Smooth muscle cell (in vitro differentiated cells): ENCODE data around the gene ARFGEF2. TPM values are rescaled to one million over a fixed set of nuclear protein-coding genes. Genes with fewer than 3 reads are reported as not detected.

Source experiments
- DNase-seq: peaks from one replicate; lab custom pipeline; 2025; ENCODE audit not compliant: unreplicated experiment; lab: John Stamatoyannopoulos, UW
- H2AFZ ChIP-seq: fragments of 200-600 bp; sonication (generic); 2 replicates; pipeline ENCODE4 v1.6.0; 2016; ENCODE audit warnings: antibody characterized with exemption, low read depth, mild to moderate bottlenecking
- H3F3A ChIP-seq: fragments of 200-600 bp; sonication (generic); 2 replicates; pipeline ENCODE4 v1.6.0; 2017; ENCODE audit warnings: antibody characterized with exemption, low read depth
- H3K27ac ChIP-seq: fragments of 200-600 bp; sonication (generic); 2 replicates; pipeline ENCODE4 v1.5.1; 2016; ENCODE audit warnings: low read depth, mild to moderate bottlenecking
- H3K27me3 ChIP-seq: fragments of 200-600 bp; sonication (generic); 2 replicates; pipeline ENCODE4 v1.6.1; 2016; ENCODE audit warnings: low read depth, mild to moderate bottlenecking
- H3K36me3 ChIP-seq: fragments of 200-600 bp; sonication (generic); 2 replicates; pipeline ENCODE4 v1.5.1; 2016; ENCODE audit warnings: low read depth
- H3K4me1 ChIP-seq: fragments of 200-600 bp; sonication (generic); 2 replicates; pipeline ENCODE4 v1.5.1; 2016; ENCODE audit warnings: low read depth
- H3K4me2 ChIP-seq: fragments of 200-600 bp; sonication (generic); 2 replicates; pipeline ENCODE4 v1.6.0; 2016; ENCODE audit warnings: mild to moderate bottlenecking
- H3K4me3 ChIP-seq: fragments of 200-600 bp; sonication (generic); 2 replicates; pipeline ENCODE4 v1.5.1; 2016; ENCODE audit warnings: mild to moderate bottlenecking
- H3K79me2 ChIP-seq: fragments of 200-600 bp; sonication (generic); 2 replicates; pipeline ENCODE4 v1.6.0; 2016; ENCODE audit warnings: low read depth, mild to moderate bottlenecking
- H3K9ac ChIP-seq: fragments of 200-600 bp; sonication (generic); 2 replicates; pipeline ENCODE4 v1.6.0; 2016; ENCODE audit warnings: low read depth
- H3K9me3 ChIP-seq: fragments of 200-600 bp; sonication (generic); replicated peaks from 2 replicates; pipeline ENCODE4 v1.5.1; 2016; ENCODE audit warnings: low read depth
- H4K20me1 ChIP-seq: fragments of 200-600 bp; sonication (generic); 2 replicates; pipeline ENCODE4 v1.6.0; 2016; ENCODE audit warnings: low read depth
- CTCF ChIP-seq: fragments of 200-600 bp; sonication (generic); IDR thresholded peaks from 2 replicates; pipeline ENCODE4 v1.5.1; 2017; ENCODE audit warnings: borderline replicate concordance, mild to moderate bottlenecking, antibody characterized with exemption; ENCODE audit not compliant: insufficient read depth, poor library complexity, severe bottlenecking
- WGBS: methylation state at CpG from one replicate; pipeline ENCODE4 v1.1.7; 2016; ENCODE audit warnings: low lambda C conversion rate; 5-methylcytosine and 5-hydroxymethylcytosine counted together
- polyA plus RNA-seq: library from polyadenylated mRNA; unstranded; fragments of >200 nt; fragmentation: Nextera tagmentation; extraction: Ambion mirVana; gene quantifications from 2 replicates; pipeline ENCODE4 v1.2.1, GENCODE V29; 2016
- total RNA-seq: library from RNA; depleted of rRNA; stranded (reverse); fragments of >200 nt; gene quantifications from 2 replicates; pipeline ENCODE4 v1.2.3, GENCODE V29; 2014

ARFGEF2 gene
- total and polyA plus RNA-seq, 2 experiments from 2014 or later = 6.5 to 29.6 TPM

- Histone ChIP-seq H3K79me2 (no peaks in the 10 kb centered on the region), H3K36me3 (peaks cover 25% of the 10 kb centered on the region), H3K27ac (no peak overlapping the region), H3K4me3 (no peak overlapping the region), H3K4me2 (no peak overlapping the region), H4K20me1 (peaks cover 5% of the 10 kb centered on the region), H3F3A (no peaks in the 10 kb centered on the region), H2AFZ (no peak overlapping the region), H3K4me1 (no peaks in the 10 kb centered on the region), H3K9me3 (no peaks in the 10 kb centered on the region), H3K27me3 (no peaks in the 10 kb centered on the region), H3K9ac (no peak overlapping the region)
- no peak for TF ChIP-seq CTCF
- no peak for DNase-seq
- 94% methylated on average over 10 of the region's 10 CpGs for WGBS
Observed at GRCh38 chr20:48984575-48985219, 63.2 kb downstream of the ARFGEF2 start.

- H3K9me3 ChIP-seq = no peaks in the 10 kb centered on the region
- WGBS = 92% methylated on average over 2 of the region's 2 CpGs
- H4K20me1 ChIP-seq = no peaks in the 10 kb centered on the region
- peak; percentile 18 for TF ChIP-seq CTCF
- H2AFZ ChIP-seq = no peak overlapping the region
- peaks cover 32% of the 10 kb centered on the region for H3K36me3 ChIP-seq
- no peak overlapping the region for H3K27ac ChIP-seq
- H3F3A ChIP-seq = no peaks in the 10 kb centered on the region
- no peaks in the 10 kb centered on the region for H3K27me3 ChIP-seq
- no peak for DNase-seq
- no peak overlapping the region for H3K4me3 ChIP-seq
- no peak overlapping the region for H3K9ac ChIP-seq
- H3K79me2 ChIP-seq = no peaks in the 10 kb centered on the region
- H3K4me2 ChIP-seq = no peak overlapping the region
- H3K4me1 ChIP-seq = no peaks in the 10 kb centered on the region
Observed at GRCh38 chr20:48986899-48987298, 65.4 kb downstream of the ARFGEF2 start.

DNA sequence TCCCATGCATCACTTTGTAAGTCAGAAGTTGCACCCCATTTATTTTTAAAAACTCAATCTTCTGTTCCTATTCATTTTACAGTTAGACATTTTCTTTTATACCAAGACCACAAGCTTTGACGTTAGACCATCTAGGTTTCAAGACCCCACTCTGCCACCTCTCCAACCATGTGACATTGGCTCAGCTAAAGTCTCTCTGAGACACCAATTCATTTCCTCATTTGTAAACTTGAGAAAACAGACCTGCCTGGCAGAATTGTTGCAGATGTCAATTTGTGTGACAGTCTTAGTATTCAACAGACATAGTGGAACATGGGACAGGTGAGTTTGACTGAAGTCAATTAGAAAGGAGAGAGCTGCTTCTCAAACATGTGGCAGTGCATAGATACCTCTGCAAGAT is 69.0 kb downstream of the ARFGEF2 start:
- Histone ChIP-seq H3K79me2 (no peaks in the 10 kb centered on the region), H3K36me3 (peaks cover 50% of the 10 kb centered on the region), H3K27ac (no peak overlapping the region), H3K9me3 (no peaks in the 10 kb centered on the region), H3K4me3 (no peak overlapping the region), H3K27me3 (no peaks in the 10 kb centered on the region), H3K4me2 (no peak overlapping the region), H3K9ac (no peak overlapping the region), H3K4me1 (no peaks in the 10 kb centered on the region), H2AFZ (no peak overlapping the region), H4K20me1 (no peaks in the 10 kb centered on the region), H3F3A (no peaks in the 10 kb centered on the region)
- TF ChIP-seq CTCF = no peak
- 93% methylated on average over 1 of the region's 1 CpG for WGBS
- no peak for DNase-seq

DNA sequence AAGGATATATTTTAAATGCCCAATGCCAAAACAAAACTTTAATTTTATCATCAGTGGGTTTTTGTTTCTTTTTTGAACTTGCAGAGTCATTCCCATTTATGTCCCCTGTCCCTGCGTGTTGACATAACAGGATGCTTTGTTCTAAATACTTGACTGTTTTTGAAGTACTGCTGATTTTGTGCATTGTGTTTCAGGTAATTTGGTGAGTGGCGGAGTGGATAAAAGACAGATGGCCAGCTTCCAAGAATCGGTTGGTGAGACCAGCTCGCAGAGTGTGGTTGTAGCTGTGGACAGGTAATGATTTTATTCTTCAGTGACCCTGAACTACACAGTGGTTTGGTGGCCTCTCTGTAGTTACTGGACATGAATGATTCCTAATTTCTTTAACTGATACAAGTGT is 74.1 kb downstream of the ARFGEF2 start:
- Histone ChIP-seq H3K79me2 (no peaks in the 10 kb centered on the region), H3K27ac (no peak overlapping the region), H2AFZ (no peak overlapping the region), H4K20me1 (no peaks in the 10 kb centered on the region), H3K4me1 (no peaks in the 10 kb centered on the region), H3K4me2 (no peak overlapping the region), H3K27me3 (no peaks in the 10 kb centered on the region), H3K4me3 (no peak overlapping the region), H3F3A (no peaks in the 10 kb centered on the region), H3K9me3 (no peaks in the 10 kb centered on the region), H3K36me3 (peaks cover 54% of the 10 kb centered on the region), H3K9ac (no peak overlapping the region)
- 97% methylated on average over 4 of the region's 4 CpGs for WGBS
- no peak for DNase-seq
- no peak for TF ChIP-seq CTCF
